DND-41 (cell line): Measurements from ENCODE around the gene APPL2.

Source experiments
- ATAC-seq: fragments of 200-7000 bp; cut with Tn5 transposase; 3 replicates; pipeline ENCODE4 v1.9.1; 2021; ENCODE audit warnings: low read depth; ENCODE audit not compliant: insufficient read depth
- DNase-seq: peaks from one replicate; pipeline ENCODE4 v3.0.0-alpha.2; 2020
- H2AFZ ChIP-seq: 2 replicates; pipeline ENCODE4 v1.6.0; 2012; ENCODE audit warnings: low read depth, low read length
- H3K27ac ChIP-seq: 2 replicates; pipeline ENCODE4 v1.5.1; 2012; ENCODE audit warnings: low read length, inconsistent platforms
- H3K27me3 ChIP-seq: fragments of 200-600 bp; sonication (generic); 2 replicates; pipeline ENCODE4 v1.6.0; 2012; ENCODE audit warnings: low read length, mild to moderate bottlenecking, inconsistent platforms; ENCODE audit not compliant: insufficient read depth, poor library complexity
- H3K36me3 ChIP-seq: 2 replicates; pipeline ENCODE4 v1.5.1; 2012; ENCODE audit warnings: low read length, inconsistent platforms; ENCODE audit not compliant: insufficient read depth
- H3K4me1 ChIP-seq: 2 replicates; pipeline ENCODE4 v1.5.1; 2012; ENCODE audit warnings: mild to moderate bottlenecking, low read length; ENCODE audit not compliant: insufficient read depth
- H3K4me2 ChIP-seq: 2 replicates; pipeline ENCODE4 v1.6.0; 2012; ENCODE audit warnings: mild to moderate bottlenecking, moderate library complexity, low read length, inconsistent platforms; ENCODE audit not compliant: insufficient read depth
- H3K4me3 ChIP-seq, 2 experiments: fragments of 200-600 bp in 1 of 2; shearing (Covaris generic) in 1 of 2; 2 replicates each; pipeline ENCODE4 v1.5.1; 2012 to 2016; ENCODE audit warnings: inconsistent platforms in 2 of 2, low read length in 2 of 2, mild to moderate bottlenecking in 2 of 2, low read depth in 1 of 2, moderate library complexity in 1 of 2
- H3K79me2 ChIP-seq: 2 replicates; pipeline ENCODE4 v1.6.0; 2012; ENCODE audit warnings: low read length, inconsistent platforms; ENCODE audit not compliant: insufficient read depth
- H3K9ac ChIP-seq: 2 replicates; pipeline ENCODE4 v1.6.0; 2012; ENCODE audit warnings: low read depth, mild to moderate bottlenecking, inconsistent platforms, low read length, moderate library complexity
- H3K9me3 ChIP-seq: 2 replicates; pipeline ENCODE4 v1.5.1; 2012; ENCODE audit warnings: low read length, moderate library complexity, mild to moderate bottlenecking, inconsistent platforms; ENCODE audit not compliant: insufficient read depth, severe bottlenecking
- H4K20me1 ChIP-seq: 2 replicates; pipeline ENCODE4 v1.6.0; 2012; ENCODE audit warnings: low read length; ENCODE audit not compliant: insufficient read depth
- EZH2 ChIP-seq: IDR thresholded peaks from 3 replicates; pipeline ENCODE4 v1.6.1; 2012; ENCODE audit warnings: borderline replicate concordance, low read depth, mild to moderate bottlenecking, moderate library complexity, low read length, inconsistent platforms; ENCODE audit not compliant: severe bottlenecking
- TF ChIP-seq, protein P1 (sequence below): IDR thresholded peaks from 2 replicates; pipeline ENCODE4 v1.5.1; 2012; ENCODE audit warnings: borderline replicate concordance, low read length, moderate library complexity, mild to moderate bottlenecking; ENCODE audit not compliant: poor library complexity, severe bottlenecking; ENCODE audit errors: extremely low read depth

Gene APPL2

DNA sequence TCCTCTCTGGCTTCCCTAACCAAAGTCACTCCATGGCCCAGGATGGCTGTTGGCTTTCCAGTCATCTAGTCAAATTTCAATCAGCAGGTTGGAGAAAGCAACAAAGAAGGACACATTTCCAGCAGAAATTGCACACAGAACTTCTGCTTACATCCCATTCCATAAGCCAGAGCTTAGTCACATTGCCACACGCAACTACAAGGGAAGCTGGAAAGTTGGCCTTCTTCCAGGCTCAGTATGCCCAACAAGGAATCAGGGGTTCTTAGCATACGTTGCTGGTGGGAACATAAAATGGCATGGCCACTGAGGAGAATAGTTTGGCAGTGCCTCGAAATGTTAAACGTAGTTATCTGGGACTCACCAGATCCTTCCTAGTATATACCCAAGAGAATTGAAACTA, 9.3 kb upstream of the APPL2 start:
- Histone ChIP-seq H3K4me3 (no peak overlapping the region), H3K4me2 (no peak overlapping the region), H3K9me3 (no peaks in the 10 kb centered on the region), H3K4me1 (no peaks in the 10 kb centered on the region), H3K36me3 (no peaks in the 10 kb centered on the region), H3K27ac (no peak overlapping the region), H4K20me1 (no peaks in the 10 kb centered on the region), H2AFZ (no peak overlapping the region; the same call in 1 of the 2 replicates), H3K27me3 (no peaks in the 10 kb centered on the region), H3K79me2 (no peaks in the 10 kb centered on the region), H3K9ac (no peak overlapping the region)
- no peak for ATAC-seq
- DNase-seq, result no peak
- TF ChIP-seq EZH2, result no peak
- TF ChIP-seq, protein P1, sequence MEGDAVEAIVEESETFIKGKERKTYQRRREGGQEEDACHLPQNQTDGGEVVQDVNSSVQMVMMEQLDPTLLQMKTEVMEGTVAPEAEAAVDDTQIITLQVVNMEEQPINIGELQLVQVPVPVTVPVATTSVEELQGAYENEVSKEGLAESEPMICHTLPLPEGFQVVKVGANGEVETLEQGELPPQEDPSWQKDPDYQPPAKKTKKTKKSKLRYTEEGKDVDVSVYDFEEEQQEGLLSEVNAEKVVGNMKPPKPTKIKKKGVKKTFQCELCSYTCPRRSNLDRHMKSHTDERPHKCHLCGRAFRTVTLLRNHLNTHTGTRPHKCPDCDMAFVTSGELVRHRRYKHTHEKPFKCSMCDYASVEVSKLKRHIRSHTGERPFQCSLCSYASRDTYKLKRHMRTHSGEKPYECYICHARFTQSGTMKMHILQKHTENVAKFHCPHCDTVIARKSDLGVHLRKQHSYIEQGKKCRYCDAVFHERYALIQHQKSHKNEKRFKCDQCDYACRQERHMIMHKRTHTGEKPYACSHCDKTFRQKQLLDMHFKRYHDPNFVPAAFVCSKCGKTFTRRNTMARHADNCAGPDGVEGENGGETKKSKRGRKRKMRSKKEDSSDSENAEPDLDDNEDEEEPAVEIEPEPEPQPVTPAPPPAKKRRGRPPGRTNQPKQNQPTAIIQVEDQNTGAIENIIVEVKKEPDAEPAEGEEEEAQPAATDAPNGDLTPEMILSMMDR, result no peak

DNA sequence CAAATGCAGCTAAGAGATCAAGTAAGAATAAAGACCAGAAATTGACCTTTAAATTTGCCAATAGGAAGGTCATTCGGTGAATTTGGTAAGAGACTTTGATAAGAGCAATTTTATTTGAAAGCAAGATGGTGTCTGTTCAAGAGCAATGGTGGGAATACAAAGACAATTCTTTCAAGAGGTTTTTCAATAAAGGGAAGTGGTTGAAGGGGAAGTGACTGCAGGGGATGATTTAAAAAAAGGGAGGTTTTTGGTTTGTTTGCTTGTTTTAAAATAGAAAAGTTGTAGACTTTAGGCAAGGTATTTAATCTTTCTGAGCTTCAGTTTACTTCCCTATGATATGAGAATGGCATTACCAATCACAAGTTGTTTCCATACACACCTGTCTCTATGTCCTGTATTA, 4.3 kb upstream of the APPL2 start:
- peaks cover 5% of the 10 kb centered on the region for H3K79me2 ChIP-seq
- H3K9me3 ChIP-seq, result no peaks in the 10 kb centered on the region
- H3K36me3 ChIP-seq, result no peaks in the 10 kb centered on the region
- no peak overlapping the region for H3K4me2 ChIP-seq
- peaks cover 9% of the 10 kb centered on the region for H3K4me1 ChIP-seq
- H3K9ac ChIP-seq, result no peak overlapping the region
- no peak overlapping the region for H3K4me3 ChIP-seq
- DNase-seq, result no peak
- H4K20me1 ChIP-seq, result no peaks in the 10 kb centered on the region
- TF ChIP-seq, protein P1, result no peak
- no peak for TF ChIP-seq EZH2
- no peak overlapping the region for H2AFZ ChIP-seq
- no peak for ATAC-seq
- no peak overlapping the region for H3K27ac ChIP-seq
- no peaks in the 10 kb centered on the region for H3K27me3 ChIP-seq

DNA sequence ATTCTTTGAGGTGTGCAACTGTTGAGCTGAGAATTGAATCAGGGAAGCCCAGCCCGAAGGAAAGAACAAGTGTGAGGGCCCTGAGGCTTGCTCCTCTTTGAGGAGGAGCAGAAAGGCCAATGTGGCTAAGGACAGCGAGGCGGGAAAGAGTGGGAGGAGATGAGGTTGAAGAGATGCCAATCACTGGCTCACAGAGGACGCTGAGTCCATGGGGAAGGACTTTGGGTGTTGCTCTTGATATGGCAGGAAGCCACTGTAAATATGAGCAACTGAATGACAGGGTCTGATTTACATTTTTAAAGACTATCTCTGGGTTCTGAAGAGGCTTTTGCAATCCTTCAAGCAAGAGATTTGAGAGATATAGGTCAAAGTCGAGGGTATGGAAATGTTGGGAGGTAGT, 3.3 kb upstream of the APPL2 start:
- Histone ChIP-seq H3K79me2 (peaks cover 15% of the 10 kb centered on the region), H3K4me2 (no peak overlapping the region), H2AFZ (no peak overlapping the region), H3K4me1 (peaks cover 18% of the 10 kb centered on the region), H3K27me3 (no peaks in the 10 kb centered on the region), H3K9ac (no peak overlapping the region), H3K36me3 (no peaks in the 10 kb centered on the region), H4K20me1 (peaks cover under 1% of the 10 kb centered on the region; the same call in 1 of the 2 replicates), H3K9me3 (no peaks in the 10 kb centered on the region), H3K4me3 (no peak overlapping the region), H3K27ac (no peak overlapping the region)
- no peak for ATAC-seq
- TF ChIP-seq, protein P1, result no peak
- no peak for TF ChIP-seq EZH2
- no peak for DNase-seq

DNA sequence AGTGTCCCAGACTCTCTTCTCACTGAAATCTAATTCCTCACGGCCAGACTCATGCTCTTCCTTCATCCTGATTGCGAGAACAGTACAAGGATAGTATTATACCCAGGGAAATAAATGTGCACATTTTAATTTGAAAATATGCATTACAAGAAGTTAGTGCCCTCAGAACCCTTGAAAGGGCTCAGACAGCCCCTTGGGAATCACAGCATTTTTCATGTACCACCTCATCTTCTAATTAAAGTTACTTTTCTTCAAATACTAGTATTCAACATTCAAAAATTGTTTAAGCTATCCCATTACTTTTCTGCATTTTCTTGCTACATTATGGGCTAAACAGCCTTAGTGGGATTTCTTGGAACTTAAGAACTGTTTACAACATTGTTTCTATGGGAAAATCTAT, 1.7 kb upstream of the APPL2 start:
- ATAC-seq, result no peak
- Histone ChIP-seq H3K27ac (no peak overlapping the region), H4K20me1 (peaks cover 3% of the 10 kb centered on the region; the same call in 1 of the 2 replicates), H3K9ac (no peak overlapping the region), H3K4me3 (no peak overlapping the region), H3K27me3 (no peaks in the 10 kb centered on the region), H3K4me2 (no peak overlapping the region), H3K36me3 (no peaks in the 10 kb centered on the region), H3K9me3 (no peaks in the 10 kb centered on the region), H3K79me2 (peaks cover 29% of the 10 kb centered on the region), H3K4me1 (peaks cover 32% of the 10 kb centered on the region), H2AFZ (no peak overlapping the region)
- DNase-seq, result no peak
- TF ChIP-seq EZH2, result no peak
- TF ChIP-seq, protein P1, result no peak
